Measurements from ENCODE around the gene SLC5A8.
"Not testable (repeated sequence)": the region's sequence is repeated elsewhere in the genome, so short reads cannot be mapped to it uniquely, and the experiment has no call there.

The SLC5A8 gene

DNA sequence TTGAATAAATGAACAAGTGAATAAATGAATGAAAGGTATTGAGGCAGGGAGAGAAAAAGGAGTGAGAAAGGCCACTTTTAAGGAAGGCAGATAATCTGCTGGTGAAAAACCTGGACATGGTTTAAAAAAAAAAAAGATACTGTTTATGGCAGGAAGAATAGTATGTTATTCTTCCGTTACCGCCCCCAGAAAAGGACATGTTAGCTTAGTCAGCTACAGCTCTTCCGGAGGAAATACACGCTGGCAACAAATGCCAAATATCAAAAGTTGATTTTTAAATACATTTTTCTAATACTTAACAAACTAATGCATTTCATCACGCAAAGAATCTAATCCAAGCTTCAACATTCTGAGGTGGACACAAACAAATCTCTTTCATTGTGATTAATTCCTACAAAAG, 43.2 kb downstream of the SLC5A8 start:
- no peak for DNase-seq

DNA sequence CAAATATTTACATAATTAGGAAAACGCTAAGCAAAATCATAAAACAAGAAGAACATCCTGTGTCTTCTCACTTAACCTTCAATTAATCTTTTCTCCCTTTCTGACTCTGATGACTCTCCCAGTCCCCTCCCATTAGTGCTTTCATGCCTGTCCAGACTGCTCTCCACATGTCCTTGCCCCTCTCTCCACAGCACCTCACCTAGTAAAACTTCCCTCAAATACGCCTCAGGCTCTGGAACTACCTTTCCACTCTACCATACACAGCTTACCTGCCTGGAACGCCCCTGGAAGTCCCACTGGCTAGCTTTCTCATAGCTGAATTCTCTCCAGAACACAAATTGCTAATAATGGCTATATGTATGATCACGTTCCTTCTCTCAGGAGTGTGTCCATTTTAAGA, 44.7 kb downstream of the SLC5A8 start:
- no peak for DNase-seq

DNA sequence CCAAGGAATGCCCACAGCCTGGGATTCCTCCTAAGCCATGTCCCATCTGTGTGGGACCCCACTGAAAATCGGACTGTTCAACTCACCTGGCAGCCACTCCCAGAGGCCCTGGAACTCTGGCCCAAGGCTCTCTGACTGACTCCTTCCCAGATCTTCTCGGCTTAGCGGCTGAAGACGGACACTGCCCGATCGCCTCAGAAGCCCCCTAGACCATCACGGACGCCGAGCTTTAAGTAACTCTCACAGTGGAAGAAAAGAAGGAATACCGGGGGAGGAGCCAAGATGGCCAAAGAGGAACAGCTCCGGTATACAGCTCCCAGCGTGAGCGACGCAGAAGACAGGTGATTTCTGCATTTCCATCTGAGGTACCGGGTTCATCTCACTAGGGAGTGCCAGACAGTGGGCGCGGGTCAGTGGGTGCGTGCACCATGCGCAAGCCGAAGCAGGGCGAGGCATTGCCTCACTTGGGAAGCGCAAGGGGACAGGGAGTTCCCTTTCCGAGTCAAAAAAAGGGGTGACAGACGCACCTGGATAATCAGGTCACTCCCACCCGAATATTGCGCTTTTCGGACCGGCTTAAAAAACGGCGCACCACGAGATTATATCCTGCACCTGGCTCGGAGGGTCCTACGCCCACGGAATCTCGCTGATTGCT, 64.1 kb downstream of the SLC5A8 start:
- DNase-seq = not testable (repeated sequence)

DNA sequence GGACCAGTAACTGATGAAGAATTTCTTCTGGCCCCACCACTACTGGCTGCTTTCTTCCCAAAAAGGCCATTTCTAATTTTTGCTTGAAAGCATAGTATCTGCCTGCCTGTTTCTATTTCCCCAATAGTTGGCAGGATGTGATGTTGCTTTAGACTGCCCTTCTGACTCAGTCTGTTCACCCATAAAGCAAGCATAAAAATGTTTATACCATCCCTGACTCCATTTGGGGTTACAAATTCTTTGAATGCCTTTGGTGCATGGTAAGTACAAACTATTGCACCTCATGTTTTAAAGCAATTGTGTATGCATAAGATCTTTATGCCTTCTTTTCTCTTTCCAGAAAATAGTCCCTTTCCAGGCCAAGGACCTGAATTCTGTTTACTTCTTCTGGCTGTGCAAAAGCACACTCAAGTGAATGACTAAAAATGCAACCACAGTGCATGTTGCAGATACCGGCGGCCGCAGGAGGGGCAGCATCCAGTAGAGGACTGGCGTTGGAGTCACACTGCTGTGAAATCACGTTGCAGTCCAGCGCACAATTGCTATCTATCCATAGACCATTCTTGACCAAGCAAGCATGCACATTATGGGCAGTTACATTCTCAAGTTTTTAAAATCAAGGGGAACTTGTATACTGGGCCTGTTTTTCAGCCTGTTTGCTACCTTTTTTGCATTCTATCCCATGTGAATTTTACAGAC, 82.4 kb downstream of the SLC5A8 start:
- DNase-seq = no peak

DNA sequence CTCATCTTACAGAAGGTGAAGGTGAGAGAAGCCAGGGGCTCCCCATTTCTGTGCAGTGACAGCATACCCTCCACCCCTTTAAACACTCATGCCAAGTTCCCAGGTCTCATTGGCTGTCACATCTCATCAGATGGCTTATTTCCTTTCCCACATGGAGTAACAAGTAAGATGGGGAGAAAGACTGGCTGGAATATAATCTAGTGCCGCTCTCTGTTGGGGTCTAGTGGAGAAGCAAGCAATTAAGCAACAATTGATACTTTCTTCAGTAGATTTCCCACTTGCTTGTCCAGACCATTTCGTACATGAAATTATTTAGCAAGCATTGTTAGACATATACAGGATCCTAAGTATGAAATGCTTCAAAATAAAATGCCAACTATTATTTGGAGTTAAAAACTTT, 92.2 kb downstream of the SLC5A8 start:
- DNase-seq = no peak

DNA sequence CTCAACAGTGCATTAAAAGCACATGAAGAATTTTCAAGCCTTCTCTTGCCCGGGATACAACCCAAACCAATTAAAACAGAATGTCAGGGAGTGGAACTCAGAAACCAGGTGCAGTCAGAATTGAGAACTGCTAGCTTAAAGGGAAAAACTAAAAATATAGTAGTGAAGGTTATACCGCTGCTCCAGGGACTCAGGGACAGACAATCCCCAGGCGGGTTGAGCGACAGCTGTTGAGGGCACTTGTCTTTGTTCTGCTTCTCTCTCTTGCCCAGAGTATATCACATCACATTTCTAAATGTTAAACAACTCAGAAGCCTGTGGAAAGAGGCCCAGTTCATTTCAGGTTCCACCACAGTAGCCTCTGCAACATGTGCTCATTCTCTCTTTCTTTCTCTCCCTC, 93.1 kb downstream of the SLC5A8 start:
- no peak for DNase-seq

DNA sequence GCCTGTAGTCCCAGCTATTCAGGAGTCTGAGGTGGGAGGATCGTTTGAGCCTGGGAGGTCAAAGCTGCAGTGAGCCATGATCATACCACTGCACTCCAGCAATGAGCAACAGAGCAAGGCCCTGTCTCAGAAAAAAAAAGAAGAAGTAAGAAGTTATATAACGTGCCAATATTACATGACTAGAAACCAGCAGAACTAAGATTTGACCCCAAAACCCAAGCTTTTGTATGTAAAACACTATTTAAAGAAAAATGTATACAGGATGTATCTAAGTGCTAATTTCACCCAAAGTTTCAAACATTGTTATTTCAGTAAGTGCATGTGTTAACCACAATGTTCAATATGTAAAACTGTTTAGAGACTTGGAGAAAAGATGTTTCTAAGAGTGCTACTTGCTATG, 94.7 kb downstream of the SLC5A8 start:
- no peak for DNase-seq

DNA sequence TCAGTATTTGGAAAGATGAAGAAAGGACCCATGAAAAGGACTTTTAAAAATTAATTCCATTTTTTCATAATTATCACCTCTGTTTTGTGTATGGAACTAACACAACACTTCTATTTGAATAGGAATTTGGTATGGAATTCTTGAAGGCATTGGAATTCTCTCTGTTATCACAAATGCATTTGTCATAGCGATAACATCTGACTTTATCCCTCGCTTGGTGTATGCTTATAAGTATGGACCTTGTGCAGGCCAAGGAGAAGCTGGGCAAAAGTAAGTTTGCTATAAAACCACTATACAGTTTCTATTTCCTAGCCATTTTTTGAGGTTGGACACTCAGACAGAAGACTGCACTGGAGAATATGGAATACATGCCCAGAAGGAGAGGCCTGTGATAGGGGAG, 98.6 kb downstream of the SLC5A8 start:
- no peak for DNase-seq

DNA sequence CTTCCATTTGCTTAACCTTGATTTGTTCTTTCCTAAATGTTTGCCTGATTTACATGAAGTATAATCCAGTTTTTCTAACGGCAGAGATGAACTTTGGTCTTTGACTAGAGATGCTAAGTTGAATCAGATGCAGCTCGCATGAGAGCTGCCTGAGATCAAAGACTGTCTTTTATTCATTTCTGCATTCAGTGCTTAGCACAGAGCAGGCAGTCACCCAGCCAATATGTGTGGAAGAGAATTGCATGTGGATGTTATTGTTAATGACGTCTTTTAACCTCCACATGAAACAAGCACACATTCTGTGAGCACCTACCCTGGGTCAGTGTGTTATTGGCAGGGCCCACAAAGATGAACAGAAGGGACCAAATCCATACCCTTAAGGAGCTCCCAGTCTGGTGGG, 99.2 kb downstream of the SLC5A8 start:
- DNase-seq = no peak

DNA sequence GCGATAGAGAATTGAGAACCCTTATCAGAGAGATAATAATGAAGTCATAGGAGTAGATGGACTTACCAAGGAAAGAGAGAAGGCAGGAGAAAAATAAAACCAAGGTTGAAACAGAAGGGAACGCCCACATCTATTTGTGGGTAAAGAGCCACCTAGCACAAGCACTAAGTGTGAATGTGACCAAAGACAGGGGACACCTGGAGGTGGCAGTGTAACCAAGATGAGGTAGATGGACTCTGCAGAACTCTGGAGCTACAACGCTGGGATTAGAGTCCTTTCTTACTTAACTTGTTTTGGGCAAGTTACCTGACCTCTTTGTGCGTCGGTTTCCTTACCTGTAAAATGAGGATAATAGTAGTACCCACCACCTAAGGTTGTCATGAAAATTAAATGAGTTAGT, 101.9 kb downstream of the SLC5A8 start:
- DNase-seq = no peak

DNA sequence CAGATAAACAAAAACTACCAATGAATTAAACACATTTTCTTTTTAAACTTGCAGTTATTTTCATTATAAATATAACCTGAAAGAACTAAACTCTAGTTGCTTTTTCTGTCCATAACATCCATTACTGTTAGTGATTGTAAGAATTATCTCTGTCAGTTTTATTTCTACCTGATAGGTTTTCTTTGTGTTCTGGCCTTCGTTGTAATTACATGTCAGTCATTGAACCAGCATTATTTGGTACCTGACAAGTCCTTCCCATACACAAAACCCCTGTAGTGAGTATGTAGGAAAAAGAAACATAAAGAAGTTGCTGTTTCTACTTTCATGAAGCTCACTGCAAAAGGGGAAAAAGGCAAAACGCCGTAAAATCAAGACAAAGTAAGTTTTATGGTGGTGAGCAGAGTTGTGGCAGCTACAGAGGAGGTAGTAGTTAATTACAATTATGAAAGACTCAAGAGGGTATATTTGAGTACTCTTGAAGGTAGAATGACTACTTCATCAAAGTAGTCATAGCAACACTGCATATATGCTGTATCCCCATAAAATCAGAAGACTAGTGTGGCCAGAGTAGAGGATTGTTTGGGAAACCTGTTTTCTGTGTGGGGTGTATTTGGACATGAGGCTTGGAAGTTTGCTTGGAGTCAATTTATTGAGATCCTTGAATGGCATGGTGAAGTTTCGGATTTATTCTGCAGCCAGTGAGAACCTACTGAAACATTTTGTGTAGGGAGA, 102.8 kb downstream of the SLC5A8 start:
- DNase-seq = no peak
